Esophagus muscularis mucosa (tissue), 4 donors: ENCODE data around the gene STK24.

Experiments used
- CTCF ChIP-seq, 3 experiments: fragments of 200-600 bp in 2 of 3; fragments of 450-650 bp in 1 of 3; sonication (generic) in 2 of 3; IDR thresholded peaks; one replicate each; pipeline ENCODE4 v1.5.1; 2017 to 2019; ENCODE audit warnings: antibody characterized with exemption in 3 of 3, mild to moderate bottlenecking in 2 of 3, moderate library complexity in 1 of 3
- EP300 ChIP-seq: sonication (generic); formaldehyde crosslinking; IDR thresholded peaks from one replicate; pipeline ENCODE4 v1.6.1; 2017; ENCODE audit warnings: antibody characterized with exemption
- POLR2A ChIP-seq: fragments of 450-650 bp; IDR thresholded peaks from one replicate; pipeline ENCODE4 v1.6.1; 2017; ENCODE audit warnings: antibody characterized with exemption, moderate library complexity, mild to moderate bottlenecking, low read depth
- POLR2AphosphoS5 ChIP-seq, 2 donors: sonication (generic); formaldehyde crosslinking; IDR thresholded peaks; one replicate each; pipeline ENCODE4 v1.6.1; 2017; ENCODE audit warnings: antibody characterized with exemption in 2 of 2

GRCh38 chr13:98557937-98558792 is 18.7 kb downstream of the STK24 start:
- TF ChIP-seq POLR2A (no peak), CTCF (IDR thresholded peaks at IDR 0.05) (no peak), EP300 (no peak), POLR2AphosphoS5 (IDR thresholded peaks at IDR 0.05) (no peak)
